Putamen (tissue), 1 donor: ENCODE measurements around the gene FGF21.

Experiments
- DNase-seq: peaks from one replicate; pipeline ENCODE4 v3.0.0-alpha.2; 2016; ENCODE audit warnings: low spot score

The FGF21 gene

DNA sequence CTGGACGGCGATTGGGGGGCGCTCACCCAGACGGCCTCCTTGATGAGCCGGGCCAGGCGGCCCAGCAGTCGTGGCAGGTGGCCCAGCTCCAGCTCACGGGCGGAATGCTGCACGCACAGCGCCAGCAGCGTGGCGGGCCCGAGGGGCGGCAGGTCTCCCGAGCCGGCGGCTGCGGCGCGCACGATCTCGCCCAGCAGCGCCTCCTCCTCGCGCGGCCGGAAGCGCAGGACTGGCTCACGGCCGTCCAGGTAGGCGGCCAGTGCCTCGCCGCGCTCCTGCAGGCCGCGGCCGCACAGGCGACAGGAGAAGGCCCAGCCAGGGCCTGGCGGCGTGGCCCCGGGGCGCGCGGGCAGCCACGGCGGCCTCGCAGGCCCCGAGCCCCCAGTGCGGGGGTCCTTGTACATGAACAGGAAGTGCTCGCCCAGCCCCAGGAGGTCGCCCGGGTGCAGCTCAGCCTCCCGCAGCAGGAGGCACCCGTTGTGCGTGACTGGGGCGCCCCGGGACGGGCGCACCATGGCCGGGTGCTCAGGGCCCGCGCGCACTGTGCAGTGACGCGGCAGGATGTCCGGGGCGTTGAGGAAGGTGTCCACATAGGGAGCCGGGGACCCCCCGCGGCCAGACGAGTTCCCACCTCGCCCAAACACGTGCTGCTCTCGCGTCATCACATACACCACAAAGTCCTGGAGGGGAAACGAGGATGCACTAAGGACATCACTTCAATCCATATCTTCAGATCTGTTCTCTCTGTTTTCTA lies 26.2 kb upstream of the FGF21 start:
- DNase-seq, result no peak

- no peak for DNase-seq
Measured at GRCh38 chr19:48731452-48731851, 23.9 kb upstream of the FGF21 start.

GRCh38 chr19:48734625-48735024 lies 20.7 kb upstream of the FGF21 start:
- no peak for DNase-seq

DNA sequence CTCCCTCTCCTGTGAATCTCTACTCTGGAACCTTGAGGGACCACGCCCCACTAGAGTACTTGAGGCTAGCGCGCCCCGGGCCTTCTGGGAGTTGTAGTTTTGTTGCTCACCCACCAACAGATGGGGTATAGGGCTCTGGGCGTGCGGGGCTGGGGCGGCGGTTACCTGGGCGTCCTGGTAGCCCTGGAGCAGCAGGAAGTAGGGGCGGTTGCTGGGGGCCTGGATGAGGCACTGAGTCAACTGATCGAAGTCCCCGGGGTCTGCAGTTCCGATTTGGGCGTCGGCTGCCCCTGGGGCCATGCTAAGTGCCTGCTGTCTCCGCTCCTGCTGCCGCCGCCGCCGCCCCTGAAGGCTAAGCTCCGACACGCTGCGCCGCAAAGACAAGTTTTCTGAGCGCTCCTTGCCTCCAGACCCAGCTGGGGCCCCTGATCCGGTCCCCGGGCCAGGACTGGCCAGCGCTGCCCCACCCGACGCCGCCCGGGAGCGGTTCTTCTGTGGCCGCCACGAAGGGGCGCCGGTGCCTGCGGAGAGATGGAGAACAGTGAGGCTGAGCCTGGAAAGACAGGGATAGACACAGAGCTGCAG lies 20.2 kb upstream of the FGF21 start:
- no peak for DNase-seq

- no peak for DNase-seq
Measured at GRCh38 chr19:48737360-48737998, 17.8 kb upstream of the FGF21 start.

DNA sequence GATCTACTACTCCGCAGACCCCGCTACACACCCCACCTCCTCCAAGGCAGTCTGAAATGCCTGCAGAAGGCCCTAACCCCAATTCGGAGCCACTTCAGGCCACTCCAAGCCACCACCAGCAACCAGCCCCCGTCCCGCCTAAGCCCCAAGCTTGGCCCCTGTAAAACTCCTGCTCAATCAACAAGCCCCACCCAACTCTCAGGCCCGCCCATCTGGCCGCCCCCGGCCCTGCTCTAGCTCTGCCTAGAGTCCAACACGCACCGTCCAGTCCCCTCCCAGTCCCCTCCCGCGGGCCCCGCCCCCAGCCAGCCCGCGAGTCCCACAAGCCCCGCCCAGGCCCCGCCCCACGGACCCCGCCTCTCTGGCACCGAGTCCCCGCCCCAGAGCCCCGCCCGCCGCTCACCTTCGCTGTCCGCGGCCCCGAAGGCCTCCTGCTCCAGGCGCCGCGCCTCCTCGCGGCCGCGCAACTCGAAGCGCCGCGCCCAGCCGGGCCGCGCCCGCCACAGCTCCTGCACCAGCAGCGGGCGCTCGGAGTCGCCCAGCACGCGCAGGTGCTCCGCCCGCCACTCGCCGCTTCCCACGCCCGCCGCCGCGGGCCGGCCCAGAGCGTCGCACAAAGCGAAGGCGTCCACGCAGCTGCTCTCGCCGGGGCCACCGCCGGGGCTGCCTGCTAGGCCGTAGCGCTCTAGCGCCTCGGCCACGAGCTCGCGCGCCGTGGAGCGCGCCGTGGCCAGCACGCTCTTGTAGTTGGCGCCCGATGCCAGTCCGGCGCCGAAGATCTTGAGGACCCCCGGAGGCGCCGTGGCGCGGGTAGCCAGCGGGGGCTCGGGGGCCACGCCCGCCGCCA lies 16.5 kb upstream of the FGF21 start:
- peak; percentile 75 for DNase-seq

- no peak for DNase-seq
Measured at GRCh38 chr19:48739404-48740163, 15.7 kb upstream of the FGF21 start.

GRCh38 chr19:48740164-48740972 lies 15.0 kb upstream of the FGF21 start, which contains the start of gene RASIP1:
RASIP1 (minus strand) TSS chr19:48740610; CDS start chr19:48740282, 328 bp downstream.
- no peak for DNase-seq

- DNase-seq, result no peak
Measured at GRCh38 chr19:48741129-48741999, 14.0 kb upstream of the FGF21 start.

- DNase-seq, result no peak
Measured at GRCh38 chr19:48742096-48742495, 13.2 kb upstream of the FGF21 start.

DNA sequence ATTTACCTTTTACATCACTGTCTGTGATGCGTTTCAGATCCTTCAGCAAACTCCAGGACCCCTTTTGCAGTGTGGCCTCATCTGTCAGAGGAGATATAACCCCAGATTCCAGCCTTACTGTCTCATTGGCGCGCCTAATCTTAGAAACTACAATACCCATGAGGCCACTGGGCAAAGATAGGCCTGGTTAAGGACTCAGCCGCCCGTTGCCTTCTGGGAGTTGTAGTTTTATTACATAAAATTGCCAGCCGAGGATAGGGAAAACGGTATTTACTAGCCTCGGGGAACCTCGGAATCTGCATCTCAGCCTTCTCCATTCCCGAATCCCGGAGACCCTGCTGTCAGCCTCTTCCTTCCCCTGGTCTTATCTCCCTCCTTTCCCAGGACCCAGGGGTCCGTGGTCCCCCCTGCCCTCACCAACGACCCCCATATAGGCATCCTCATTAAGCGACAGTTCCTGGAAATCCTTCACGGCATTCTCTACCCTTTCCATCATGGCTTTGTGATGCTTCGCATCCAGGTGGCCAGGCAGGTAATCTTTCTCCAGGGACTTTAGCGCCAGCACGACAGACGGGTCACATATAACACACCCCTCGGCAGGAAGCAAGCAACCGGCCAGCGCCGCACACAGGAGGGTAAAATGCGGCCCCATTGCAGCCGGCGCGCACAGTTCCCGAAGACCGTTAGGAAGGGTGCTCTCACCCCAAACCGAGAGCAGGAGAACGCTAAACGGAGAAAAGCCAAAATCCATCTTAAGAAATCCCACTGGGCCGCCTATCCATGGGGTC lies 9.9 kb upstream of the FGF21 start:
- DNase-seq, result peak; percentile 82

- DNase-seq, result no peak
Measured at GRCh38 chr19:48746110-48746509, 9.2 kb upstream of the FGF21 start.

- DNase-seq, result peak; percentile 88
Measured at GRCh38 chr19:48746738-48747575, 8.4 kb upstream of the FGF21 start, which contains the start of gene IZUMO1. IZUMO1 (minus strand) TSS chr19:48746909; CDS start chr19:48745859, 1,050 bp downstream.

- DNase-seq, result no peak
Measured at GRCh38 chr19:48749571-48750198, 5.6 kb upstream of the FGF21 start.

- DNase-seq, result no peak
Measured at GRCh38 chr19:48750351-48750750, 5.0 kb upstream of the FGF21 start.

- no peak for DNase-seq
Measured at GRCh38 chr19:48750771-48751504, 4.4 kb upstream of the FGF21 start.
